Ovary (tissue), 3 donors: ENCODE results near the gene CXCL12.

Experiments
- EP300 ChIP-seq: sonication (generic); formaldehyde crosslinking; IDR thresholded peaks from one replicate; pipeline ENCODE4 v1.6.1; 2017; ENCODE audit warnings: antibody characterized with exemption
- POLR2A ChIP-seq: fragments of 450-650 bp; IDR thresholded peaks from one replicate; pipeline ENCODE4 v1.6.1; 2017; ENCODE audit warnings: antibody characterized with exemption, mild to moderate bottlenecking, moderate library complexity
- TF ChIP-seq, protein P1 (sequence below), 3 donors: fragments of 450-650 bp in 2 of 3; fragments of 200-600 bp in 1 of 3; IDR thresholded peaks; one replicate each; pipeline versions ENCODE4 v1.5.1 to v1.8.0; 2016 to 2022; ENCODE audit warnings: antibody characterized with exemption in 3 of 3, mild to moderate bottlenecking in 1 of 3
- donor health status: DM: no; HTN: no; CAD: no.

DNA sequence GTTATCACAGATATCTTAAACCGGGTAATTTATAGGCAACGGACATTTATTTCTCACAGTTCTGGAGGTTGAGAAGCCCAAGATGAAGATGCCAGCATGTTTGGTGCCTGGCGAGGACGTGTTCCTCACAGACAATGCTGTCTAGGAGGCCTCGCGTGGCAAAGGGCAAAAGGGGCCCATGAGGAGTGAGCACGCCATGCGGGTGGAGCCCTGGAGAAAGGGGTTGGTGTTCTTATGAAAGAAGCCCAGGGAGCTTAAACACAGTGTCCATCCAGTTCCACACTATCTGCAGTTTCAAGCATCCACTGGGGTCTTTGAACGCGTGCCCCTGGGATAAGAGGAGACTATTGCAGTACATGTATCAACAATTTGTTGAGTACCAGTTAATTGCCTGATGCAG lies 51.4 kb downstream of the CXCL12 start:
- TF ChIP-seq, protein P1, sequence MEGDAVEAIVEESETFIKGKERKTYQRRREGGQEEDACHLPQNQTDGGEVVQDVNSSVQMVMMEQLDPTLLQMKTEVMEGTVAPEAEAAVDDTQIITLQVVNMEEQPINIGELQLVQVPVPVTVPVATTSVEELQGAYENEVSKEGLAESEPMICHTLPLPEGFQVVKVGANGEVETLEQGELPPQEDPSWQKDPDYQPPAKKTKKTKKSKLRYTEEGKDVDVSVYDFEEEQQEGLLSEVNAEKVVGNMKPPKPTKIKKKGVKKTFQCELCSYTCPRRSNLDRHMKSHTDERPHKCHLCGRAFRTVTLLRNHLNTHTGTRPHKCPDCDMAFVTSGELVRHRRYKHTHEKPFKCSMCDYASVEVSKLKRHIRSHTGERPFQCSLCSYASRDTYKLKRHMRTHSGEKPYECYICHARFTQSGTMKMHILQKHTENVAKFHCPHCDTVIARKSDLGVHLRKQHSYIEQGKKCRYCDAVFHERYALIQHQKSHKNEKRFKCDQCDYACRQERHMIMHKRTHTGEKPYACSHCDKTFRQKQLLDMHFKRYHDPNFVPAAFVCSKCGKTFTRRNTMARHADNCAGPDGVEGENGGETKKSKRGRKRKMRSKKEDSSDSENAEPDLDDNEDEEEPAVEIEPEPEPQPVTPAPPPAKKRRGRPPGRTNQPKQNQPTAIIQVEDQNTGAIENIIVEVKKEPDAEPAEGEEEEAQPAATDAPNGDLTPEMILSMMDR (IDR thresholded peaks at IDR 0.05): no peak
- TF ChIP-seq EP300: no peak
- TF ChIP-seq POLR2A: no peak
